HepG2 (cell line): ENCODE data around the gene SYNE3. TPM values are rescaled to one million over a fixed set of nuclear protein-coding genes. Genes with fewer than 3 reads are reported as not detected.

Source experiments
- AGO2 ChIP-seq: fragments of 200-400 bp; formaldehyde crosslinking; optimal IDR thresholded peaks from 2 replicates; pipeline ENCODE3; 2017; ENCODE audit warnings: mild to moderate bottlenecking, low read depth, low read length, moderate library complexity
- ARNT2 ChIP-seq: sonication (generic); formaldehyde crosslinking; IDR thresholded peaks from 2 replicates; pipeline ENCODE4 v1.8.0; 2022; ENCODE audit warnings: mild to moderate bottlenecking, low read depth, missing genetic modification reagents, moderate library complexity
- ATF7 ChIP-seq, 2 experiments: fragments of 450-650 bp in 1 of 2; sonication (generic) in 1 of 2; formaldehyde crosslinking in 1 of 2; IDR thresholded peaks; 2 replicates each; pipeline versions ENCODE4 v1.4.0 to v1.6.1; 2016 to 2020; ENCODE audit warnings: antibody characterized with exemption in 1 of 2, mild to moderate bottlenecking in 1 of 2, missing genetic modification reagents in 1 of 2
- CCDC6 ChIP-seq: sonication (generic); formaldehyde crosslinking; IDR thresholded peaks from 2 replicates; pipeline ENCODE4 v1.8.1; 2022; ENCODE audit warnings: mild to moderate bottlenecking, missing genetic modification reagents, moderate library complexity
- EEA1 ChIP-seq: sonication (generic); formaldehyde crosslinking; IDR thresholded peaks from 2 replicates; pipeline ENCODE4 v1.5.1; 2020; ENCODE audit warnings: mild to moderate bottlenecking, missing genetic modification reagents, borderline replicate concordance
- FOSL1 ChIP-seq: sonication (generic); formaldehyde crosslinking; IDR thresholded peaks from 2 replicates; pipeline ENCODE4 v1.9.0; 2021; ENCODE audit warnings: missing genetic modification reagents, borderline replicate concordance
- FOXA1 ChIP-seq, 2 experiments: fragments of 450-650 bp in 1 of 2; sonication (generic) in 1 of 2; formaldehyde crosslinking in 1 of 2; IDR thresholded peaks; 2 replicates each; pipeline versions ENCODE4 v1.4.0 to v1.6.1; 2016 to 2020; ENCODE audit warnings: missing genetic modification reagents in 1 of 2
- HNRNPH1 ChIP-seq: fragments of 200-400 bp; formaldehyde crosslinking; optimal IDR thresholded peaks from 2 replicates; pipeline ENCODE3; 2017; ENCODE audit warnings: mild to moderate bottlenecking, low read depth, low read length
- HOXA3 ChIP-seq: sonication (generic); formaldehyde crosslinking; IDR thresholded peaks from 2 replicates; pipeline ENCODE4 v1.5.0; 2020; ENCODE audit warnings: missing genetic modification reagents
- KAT7 ChIP-seq: IDR thresholded peaks from 2 replicates; pipeline ENCODE4 v1.6.1; 2018; ENCODE audit warnings: borderline replicate concordance, missing compliant biosample characterization
- KDM2A ChIP-seq: sonication (generic); formaldehyde crosslinking; IDR thresholded peaks from 2 replicates; pipeline ENCODE4 v1.4.0; 2020; ENCODE audit warnings: low read depth, missing genetic modification reagents, borderline replicate concordance
- MAZ ChIP-seq, 2 experiments: sonication (generic) in 1 of 2; formaldehyde crosslinking in 1 of 2; IDR thresholded peaks; 2 replicates each; pipeline versions ENCODE4 v1.5.0 to v1.6.1; 2012 to 2020; ENCODE audit warnings: low read depth in 2 of 2, mild to moderate bottlenecking in 2 of 2, borderline replicate concordance in 1 of 2, improper control_type of control experiment in 1 of 2, low read length in 1 of 2, missing genetic modification reagents in 1 of 2, moderate library complexity in 1 of 2
- NFKB2 ChIP-seq: sonication (generic); formaldehyde crosslinking; IDR thresholded peaks from 2 replicates; pipeline ENCODE4 v1.4.0; 2020; ENCODE audit warnings: missing genetic modification reagents, borderline replicate concordance
- RBFOX2 ChIP-seq: fragments of 200-400 bp; formaldehyde crosslinking; IDR thresholded peaks from 2 replicates; pipeline ENCODE4 v1.6.1; 2017; ENCODE audit warnings: low read depth, mild to moderate bottlenecking, low read length
- SP5 ChIP-seq: IDR thresholded peaks from 2 replicates; pipeline ENCODE4 v1.6.1; 2016; ENCODE audit warnings: low read depth, borderline replicate concordance
- ZNF225 ChIP-seq: sonication (generic); formaldehyde crosslinking; IDR thresholded peaks from 2 replicates; pipeline ENCODE4 v1.4.0; 2020; ENCODE audit warnings: mild to moderate bottlenecking, missing genetic modification reagents
- ZNF441 ChIP-seq: sonication (generic); formaldehyde crosslinking; IDR thresholded peaks from 2 replicates; pipeline ENCODE4 v1.7.0; 2021; ENCODE audit warnings: missing genetic modification reagents, borderline replicate concordance
- ZNF883 ChIP-seq: sonication (generic); formaldehyde crosslinking; IDR thresholded peaks from 2 replicates; pipeline ENCODE4 v1.5.1; 2020; ENCODE audit warnings: mild to moderate bottlenecking, missing genetic modification reagents; ENCODE audit errors: not compliant biosample characterization
- polyA plus RNA-seq, 8 experiments: library from polyadenylated mRNA; depleted of rRNA in 3 of 8; stranded (reverse) in 7 of 8; unstranded in 1 of 8; fragments of >200 nt; fragmentation: Illumina TruSeq in 4 of 8; extraction: Trizol in 4 of 8; gene quantifications; 2 replicates each; pipeline versions ENCODE4 v1.2.1 to v1.2.3, GENCODE V29; 2011 to 2016; ENCODE audit warnings: low read depth in 4 of 8, missing spikeins in 1 of 8, mixed read lengths in 1 of 8; ENCODE audit not compliant: insufficient read depth in 1 of 8
- total RNA-seq, 5 experiments: library from RNA; depleted of rRNA; stranded (reverse); fragments of >200 nt; fragmentation: Illumina TruSeq; extraction: Trizol; gene quantifications; 2 replicates each; pipeline ENCODE4 v1.2.3, GENCODE V29; 2016; ENCODE audit warnings: low read depth in 1 of 5
- TF ChIP-seq, protein P1 (sequence below): sonication (generic); formaldehyde crosslinking; IDR thresholded peaks from 2 replicates; pipeline ENCODE4 v1.5.1; 2020; ENCODE audit warnings: mild to moderate bottlenecking, missing genetic modification reagents, moderate library complexity
- TF ChIP-seq, protein P2 (sequence below): sonication (generic); formaldehyde crosslinking; IDR thresholded peaks from 2 replicates; pipeline ENCODE4 v1.8.0; 2022; ENCODE audit warnings: missing genetic modification reagents, mild to moderate bottlenecking, borderline replicate concordance
- TF ChIP-seq, protein P3 (sequence below): sonication (generic); formaldehyde crosslinking; IDR thresholded peaks from 2 replicates; pipeline ENCODE4 v1.9.0; 2022; ENCODE audit warnings: missing genetic modification reagents, mild to moderate bottlenecking, borderline replicate concordance

SYNE3 gene
- total and polyA plus RNA-seq, 2 of the 13 experiments (the other 11 are each of a cell fraction or from before 2014, with no cell fraction given): 7.8 to 8.0 TPM

DNA sequence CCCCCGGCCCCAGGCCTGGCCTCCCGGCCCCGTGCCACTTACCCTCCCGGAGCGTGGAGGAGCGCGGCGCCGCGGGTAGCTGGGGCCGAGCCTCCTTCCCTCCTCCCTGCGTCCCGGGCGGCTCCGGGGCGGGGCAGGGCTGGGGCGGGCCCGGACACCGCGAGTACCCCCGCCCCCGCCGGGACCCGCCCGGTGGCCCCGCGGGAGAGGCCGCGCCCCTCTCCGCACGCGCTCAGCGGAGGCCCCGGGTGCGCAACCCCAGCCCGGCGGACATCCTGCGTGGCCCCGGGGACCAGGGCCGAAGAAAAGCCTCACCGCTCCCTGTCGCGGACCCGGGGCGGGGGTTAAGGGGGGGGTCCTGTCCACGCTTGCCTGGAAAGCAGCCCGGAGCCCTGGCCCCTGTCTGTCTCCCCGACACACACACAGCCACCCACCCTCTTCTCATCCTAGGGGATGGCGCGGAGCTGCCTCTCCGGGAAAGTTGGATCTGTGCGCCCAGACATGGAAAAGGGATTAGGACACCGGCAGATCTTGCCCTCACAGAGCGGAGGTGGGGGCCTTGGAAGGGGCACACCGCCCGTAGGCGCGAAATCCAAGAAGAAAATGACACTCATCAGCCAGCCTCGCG lies at the start of gene SYNE3 (continued):
- TF ChIP-seq, protein P1, sequence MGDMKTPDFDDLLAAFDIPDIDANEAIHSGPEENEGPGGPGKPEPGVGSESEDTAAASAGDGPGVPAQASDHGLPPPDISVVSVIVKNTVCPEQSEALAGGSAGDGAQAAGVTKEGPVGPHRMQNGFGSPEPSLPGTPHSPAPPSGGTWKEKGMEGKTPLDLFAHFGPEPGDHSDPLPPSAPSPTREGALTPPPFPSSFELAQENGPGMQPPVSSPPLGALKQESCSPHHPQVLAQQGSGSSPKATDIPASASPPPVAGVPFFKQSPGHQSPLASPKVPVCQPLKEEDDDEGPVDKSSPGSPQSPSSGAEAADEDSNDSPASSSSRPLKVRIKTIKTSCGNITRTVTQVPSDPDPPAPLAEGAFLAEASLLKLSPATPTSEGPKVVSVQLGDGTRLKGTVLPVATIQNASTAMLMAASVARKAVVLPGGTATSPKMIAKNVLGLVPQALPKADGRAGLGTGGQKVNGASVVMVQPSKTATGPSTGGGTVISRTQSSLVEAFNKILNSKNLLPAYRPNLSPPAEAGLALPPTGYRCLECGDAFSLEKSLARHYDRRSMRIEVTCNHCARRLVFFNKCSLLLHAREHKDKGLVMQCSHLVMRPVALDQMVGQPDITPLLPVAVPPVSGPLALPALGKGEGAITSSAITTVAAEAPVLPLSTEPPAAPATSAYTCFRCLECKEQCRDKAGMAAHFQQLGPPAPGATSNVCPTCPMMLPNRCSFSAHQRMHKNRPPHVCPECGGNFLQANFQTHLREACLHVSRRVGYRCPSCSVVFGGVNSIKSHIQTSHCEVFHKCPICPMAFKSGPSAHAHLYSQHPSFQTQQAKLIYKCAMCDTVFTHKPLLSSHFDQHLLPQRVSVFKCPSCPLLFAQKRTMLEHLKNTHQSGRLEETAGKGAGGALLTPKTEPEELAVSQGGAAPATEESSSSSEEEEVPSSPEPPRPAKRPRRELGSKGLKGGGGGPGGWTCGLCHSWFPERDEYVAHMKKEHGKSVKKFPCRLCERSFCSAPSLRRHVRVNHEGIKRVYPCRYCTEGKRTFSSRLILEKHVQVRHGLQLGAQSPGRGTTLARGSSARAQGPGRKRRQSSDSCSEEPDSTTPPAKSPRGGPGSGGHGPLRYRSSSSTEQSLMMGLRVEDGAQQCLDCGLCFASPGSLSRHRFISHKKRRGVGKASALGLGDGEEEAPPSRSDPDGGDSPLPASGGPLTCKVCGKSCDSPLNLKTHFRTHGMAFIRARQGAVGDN: peak; percentile 50
- TF ChIP-seq ARNT2 (CRISPR knock-in tag): peak; percentile 29; the same call in 1 of the 2 replicates
- no peak for TF ChIP-seq FOXA1 (IDR thresholded peaks at IDR 0.05)
- TF ChIP-seq FOXA1 (CRISPR knock-in tag; IDR thresholded peaks at IDR 0.05): no peak
- 0 out of 2 replicates have a peak, but pooled peaks have one; percentile 31 for TF ChIP-seq CCDC6
- peak; percentile 26; the same call in 1 of the 2 replicates for TF ChIP-seq KDM2A
- no peak for TF ChIP-seq FOSL1 (CRISPR knock-in tag)
- no peak for TF ChIP-seq HNRNPH1
- TF ChIP-seq ZNF225 (CRISPR knock-in tag): 0 out of 2 replicates have a peak, but pooled peaks have one; percentile 28
- peak; percentile 18 for TF ChIP-seq AGO2
- TF ChIP-seq SP5 (CRISPR knock-in tag): peak; percentile 49
- peak; percentile 31; the same call in 1 of the 2 replicates for TF ChIP-seq HOXA3 (CRISPR knock-in tag)
- TF ChIP-seq KAT7: peak; percentile 61; the same call in 1 of the 2 replicates
- TF ChIP-seq, protein P2, sequence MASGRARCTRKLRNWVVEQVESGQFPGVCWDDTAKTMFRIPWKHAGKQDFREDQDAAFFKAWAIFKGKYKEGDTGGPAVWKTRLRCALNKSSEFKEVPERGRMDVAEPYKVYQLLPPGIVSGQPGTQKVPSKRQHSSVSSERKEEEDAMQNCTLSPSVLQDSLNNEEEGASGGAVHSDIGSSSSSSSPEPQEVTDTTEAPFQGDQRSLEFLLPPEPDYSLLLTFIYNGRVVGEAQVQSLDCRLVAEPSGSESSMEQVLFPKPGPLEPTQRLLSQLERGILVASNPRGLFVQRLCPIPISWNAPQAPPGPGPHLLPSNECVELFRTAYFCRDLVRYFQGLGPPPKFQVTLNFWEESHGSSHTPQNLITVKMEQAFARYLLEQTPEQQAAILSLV (CRISPR knock-in tag): 0 out of 2 replicates have a peak, but pooled peaks have one; percentile 65
- TF ChIP-seq ZNF883 (CRISPR knock-in tag): peak; percentile 53
- TF ChIP-seq, protein P3, sequence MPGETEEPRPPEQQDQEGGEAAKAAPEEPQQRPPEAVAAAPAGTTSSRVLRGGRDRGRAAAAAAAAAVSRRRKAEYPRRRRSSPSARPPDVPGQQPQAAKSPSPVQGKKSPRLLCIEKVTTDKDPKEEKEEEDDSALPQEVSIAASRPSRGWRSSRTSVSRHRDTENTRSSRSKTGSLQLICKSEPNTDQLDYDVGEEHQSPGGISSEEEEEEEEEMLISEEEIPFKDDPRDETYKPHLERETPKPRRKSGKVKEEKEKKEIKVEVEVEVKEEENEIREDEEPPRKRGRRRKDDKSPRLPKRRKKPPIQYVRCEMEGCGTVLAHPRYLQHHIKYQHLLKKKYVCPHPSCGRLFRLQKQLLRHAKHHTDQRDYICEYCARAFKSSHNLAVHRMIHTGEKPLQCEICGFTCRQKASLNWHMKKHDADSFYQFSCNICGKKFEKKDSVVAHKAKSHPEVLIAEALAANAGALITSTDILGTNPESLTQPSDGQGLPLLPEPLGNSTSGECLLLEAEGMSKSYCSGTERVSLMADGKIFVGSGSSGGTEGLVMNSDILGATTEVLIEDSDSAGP (CRISPR knock-in tag): peak; percentile 17; the same call in 1 of the 2 replicates
- TF ChIP-seq EEA1 (CRISPR knock-in tag): 0 out of 2 replicates have a peak, but pooled peaks have one; percentile 27
- TF ChIP-seq ATF7 (IDR thresholded peaks at IDR 0.05): no peak
- no peak for TF ChIP-seq ATF7 (CRISPR knock-in tag; IDR thresholded peaks at IDR 0.05)
- TF ChIP-seq RBFOX2: peak; percentile 50; the same call in 1 of the 2 replicates
- no peak for TF ChIP-seq ZNF441
- no peak for TF ChIP-seq MAZ (IDR thresholded peaks at IDR 0.05; ENCODE audit: borderline replicate concordance, low read depth, low read length)
- TF ChIP-seq MAZ (CRISPR knock-in tag; IDR thresholded peaks at IDR 0.05; ENCODE audit: low read depth): peak; percentile 39; the same call in 1 of the 2 replicates
- TF ChIP-seq NFKB2 (CRISPR knock-in tag): no peak
